ENCODE measurements around the gene DNAJC16. TPM values are rescaled to one million over a fixed set of nuclear protein-coding genes. Genes with fewer than 3 reads are reported as not detected.

The DNAJC16 gene
- total RNA-seq, 2 experiments from 2014 or later: 9.1 to 16.8 TPM

- H3K9me2 ChIP-seq (ENCODE audit: insufficient read depth, low read length): no peaks in the 10 kb centered on the region
- H3K4me2 ChIP-seq (ENCODE audit: low read length): no peak overlapping the region
- H3K79me2 ChIP-seq (ENCODE audit: insufficient read depth, low read depth, low read length): peaks cover 83% of the 10 kb centered on the region
- CTCF ChIA-PET (ENCODE audit: unreplicated experiment): no interaction called here
- H3K9me3 ChIP-seq (ENCODE audit: low read length): no peaks in the 10 kb centered on the region
- no peak overlapping the region for H3K27ac ChIP-seq (ENCODE audit: low read depth, low read length, poor library complexity, severe bottlenecking)
- no TSS peak for BruUV-seq (replicated peaks)
- peaks cover 10% of the 10 kb centered on the region for H3K4me1 ChIP-seq (ENCODE audit: insufficient read depth, low read length, poor library complexity, severe bottlenecking)
- intact Hi-C loops (cut with micrococcal nuclease; ENCODE audit: unreplicated experiment): no loop called here
- DNase-seq (ENCODE audit: low spot score): no peak
- POLR2A ChIA-PET: no interaction called here
- H3K36me3 ChIP-seq (ENCODE audit: insufficient read depth, low read length): peaks cover 60% of the 10 kb centered on the region
- H4K20me1 ChIP-seq (ENCODE audit: insufficient read depth, low read length): peaks cover 18% of the 10 kb centered on the region
- no peak for TF ChIP-seq EZH2phosphoT487 (IDR thresholded peaks at IDR 0.05; ENCODE audit: borderline replicate concordance, low read depth, low read length)
- H3K4me3 ChIP-seq (ENCODE audit: low read depth, low read length, poor library complexity, severe bottlenecking): no peak overlapping the region
- H2AFZ ChIP-seq (ENCODE audit: low read length): no peak overlapping the region
These were observed 98.6 kb downstream of the DNAJC16 start for GRCh38 chr1:15625056-15625917.

Small RNA genes within 50 kb of the gene (small RNA-seq; reads per million reads assigned to genes)
- not detected for gene CD24P1
- not detected for gene RNU7-179P
- 0.26 reads per million for gene SCARNA21B

Other genes with a start within 250 kb of the DNAJC16 start
- gene EFHD2, start 117.0 kb upstream of the DNAJC16 start, total RNA-seq (2014; rRNA removed; shearing (Covaris generic)): 25.4 and 27.3 TPM in 2 replicates
- 38.3 and 42.0 TPM in 2 replicates for gene EFHD2, start 117.0 kb upstream of the DNAJC16 start, total RNA-seq (2022)
- not detected in 2 replicates for gene CTRC, start 88.4 kb upstream of the DNAJC16 start, total RNA-seq (2014; rRNA removed; shearing (Covaris generic))
- not detected in 2 replicates for gene CTRC, start 88.4 kb upstream of the DNAJC16 start, total RNA-seq (2022)
- not detected in 2 replicates for gene CELA2A, start 70.1 kb upstream of the DNAJC16 start, total RNA-seq (2014; rRNA removed; shearing (Covaris generic))
- not detected in 2 replicates for gene CELA2A, start 70.1 kb upstream of the DNAJC16 start, total RNA-seq (2022)
- not detected in 2 replicates for gene CELA2B, start 50.7 kb upstream of the DNAJC16 start, total RNA-seq (2014; rRNA removed; shearing (Covaris generic))
- not detected in 2 replicates for gene CELA2B, start 50.7 kb upstream of the DNAJC16 start, total RNA-seq (2022)
- 14.5 and 20.8 TPM in 2 replicates for gene CASP9, start 2.6 kb upstream of the DNAJC16 start, total RNA-seq (2014; rRNA removed; shearing (Covaris generic))
- gene CASP9, start 2.6 kb upstream of the DNAJC16 start, total RNA-seq (2022): 17.3 and 17.6 TPM in 2 replicates
- gene AGMAT, start 58.2 kb downstream of the DNAJC16 start, total RNA-seq (2014; rRNA removed; shearing (Covaris generic)): 0.15 and 0.54 TPM in 2 replicates
- gene AGMAT, start 58.2 kb downstream of the DNAJC16 start, total RNA-seq (2022): 0.29 and 0.39 TPM in 2 replicates
- gene DDI2, start 90.6 kb downstream of the DNAJC16 start, total RNA-seq (2014; rRNA removed; shearing (Covaris generic)): 23.5 and 29.6 TPM in 2 replicates
- gene DDI2, start 90.6 kb downstream of the DNAJC16 start, total RNA-seq (2022): 34.7 and 40.8 TPM in 2 replicates
- gene PLEKHM2, start 157.5 kb downstream of the DNAJC16 start, total RNA-seq (2014; rRNA removed; shearing (Covaris generic)): 18.8 and 27.5 TPM in 2 replicates
- gene PLEKHM2, start 157.5 kb downstream of the DNAJC16 start, total RNA-seq (2022): 38.5 and 45.7 TPM in 2 replicates
- gene SLC25A34, start 209.4 kb downstream of the DNAJC16 start, total RNA-seq (2014; rRNA removed; shearing (Covaris generic)): 1.2 and 1.4 TPM in 2 replicates
- gene SLC25A34, start 209.4 kb downstream of the DNAJC16 start, total RNA-seq (2022): 2.2 TPM in 2 replicates
- not detected in 2 replicates for gene TMEM82, start 215.7 kb downstream of the DNAJC16 start, total RNA-seq (2014; rRNA removed; shearing (Covaris generic))
- not detected in 2 replicates for gene TMEM82, start 215.7 kb downstream of the DNAJC16 start, total RNA-seq (2022)
- gene FBLIM1, start 231.9 kb downstream of the DNAJC16 start, total RNA-seq (2014; rRNA removed; shearing (Covaris generic)): not detected in 2 replicates
- gene FBLIM1, start 231.9 kb downstream of the DNAJC16 start, total RNA-seq (2022): not detected in 2 replicates

All from OCI-LY7 (cell line).